HT1080 (cell line): ENCODE data around the gene ZNF442. TPM values are rescaled to one million over a fixed set of nuclear protein-coding genes. Genes with fewer than 3 reads are reported as not detected.
"Not testable (repeated sequence)": the region's sequence is repeated elsewhere in the genome, so short reads cannot be mapped to it uniquely, and the experiment has no call there.

ENCODE experiments used
- DNase-seq: peaks from one replicate; pipeline ENCODE4 v3.0.0-alpha.2; 2015; ENCODE audit warnings: low read depth
- small RNA-seq: library from RNA; depleted of rRNA; stranded (forward); fragments of <200 nt; gene quantifications from one replicate; pipeline ENCODE3, GENCODE V24; 2014
- total RNA-seq: library from RNA; depleted of rRNA; stranded (reverse); fragments of >200 nt; shearing (Covaris generic); gene quantifications from 2 replicates; pipeline ENCODE4 v1.2.3, GENCODE V29; 2014; rRNA removed

The ZNF442 gene
- total RNA-seq, 1 experiment from 2014 or later, result 0.08 TPM

DNA sequence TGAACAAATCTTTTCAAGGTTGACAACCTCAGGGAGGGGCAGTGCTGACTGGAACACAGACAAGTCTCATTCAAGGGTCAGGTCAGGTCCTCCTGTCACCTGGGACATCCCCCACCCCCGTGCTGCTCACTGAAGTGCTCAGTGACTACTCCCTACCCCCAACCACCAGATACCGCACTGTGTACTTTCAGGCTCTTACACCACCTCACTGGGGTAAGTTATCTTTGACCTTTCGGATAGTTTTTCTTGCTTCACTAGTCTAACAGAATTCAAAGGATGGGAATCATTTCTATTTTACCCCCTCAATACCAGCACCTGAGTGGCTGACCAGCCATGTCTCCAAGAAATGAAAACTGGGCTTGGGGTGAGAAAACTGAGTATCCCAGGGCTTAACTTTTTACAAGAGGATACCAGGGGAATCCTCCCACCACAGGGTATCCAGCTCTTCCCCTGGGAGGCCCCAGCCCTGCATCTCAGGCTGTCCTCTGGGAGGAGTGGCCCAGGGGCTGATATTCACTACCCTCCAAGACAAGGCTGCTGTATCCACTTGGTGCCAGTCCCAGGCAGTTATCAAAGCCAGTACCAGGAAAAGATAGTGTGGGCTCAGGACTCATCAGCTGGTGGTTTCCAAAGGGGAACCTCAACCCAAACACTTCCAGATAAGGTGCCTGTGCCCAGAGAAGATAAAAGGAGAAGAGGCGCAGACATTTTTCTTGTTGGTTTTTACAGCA, 34.1 kb downstream of the ZNF442 start:
- DNase-seq, result no peak

DNA sequence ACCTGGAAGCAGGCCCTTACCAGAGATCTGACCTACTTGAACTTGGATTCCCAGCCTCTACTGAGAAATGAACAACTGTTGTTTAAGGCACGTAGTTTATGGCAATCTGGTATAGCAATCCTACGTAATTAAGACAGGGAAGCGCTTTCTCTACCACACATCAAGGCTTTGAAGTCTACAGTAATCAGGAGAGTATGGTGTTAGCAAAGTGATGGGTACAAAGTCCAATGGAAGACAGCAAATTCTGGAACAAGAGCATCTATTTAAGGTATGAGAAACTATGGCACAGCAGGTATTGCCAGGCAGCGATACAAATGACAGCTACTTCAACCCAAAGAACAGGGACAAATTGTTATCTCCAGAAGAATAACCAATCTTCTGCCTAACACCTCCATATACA, 35.1 kb downstream of the ZNF442 start:
- no peak for DNase-seq

DNA sequence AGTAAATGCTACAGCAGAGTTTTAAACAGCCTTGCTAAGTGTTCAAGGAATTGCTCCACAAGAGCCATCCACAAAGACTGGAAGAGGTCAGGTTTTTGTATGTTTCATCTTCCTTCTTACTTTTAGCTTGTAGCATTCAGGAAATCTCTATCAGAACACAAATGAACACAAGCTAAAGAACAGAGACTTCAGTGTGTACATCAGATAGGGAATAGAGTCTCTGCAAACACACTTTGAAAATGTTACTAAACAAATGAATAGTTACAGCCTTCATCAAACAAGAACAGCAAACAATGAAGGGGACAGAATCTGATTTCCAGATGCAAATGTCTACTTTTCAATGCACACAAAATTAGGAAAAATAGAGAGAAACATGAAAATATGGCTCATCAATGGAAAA, 39.8 kb downstream of the ZNF442 start:
- no peak for DNase-seq

DNA sequence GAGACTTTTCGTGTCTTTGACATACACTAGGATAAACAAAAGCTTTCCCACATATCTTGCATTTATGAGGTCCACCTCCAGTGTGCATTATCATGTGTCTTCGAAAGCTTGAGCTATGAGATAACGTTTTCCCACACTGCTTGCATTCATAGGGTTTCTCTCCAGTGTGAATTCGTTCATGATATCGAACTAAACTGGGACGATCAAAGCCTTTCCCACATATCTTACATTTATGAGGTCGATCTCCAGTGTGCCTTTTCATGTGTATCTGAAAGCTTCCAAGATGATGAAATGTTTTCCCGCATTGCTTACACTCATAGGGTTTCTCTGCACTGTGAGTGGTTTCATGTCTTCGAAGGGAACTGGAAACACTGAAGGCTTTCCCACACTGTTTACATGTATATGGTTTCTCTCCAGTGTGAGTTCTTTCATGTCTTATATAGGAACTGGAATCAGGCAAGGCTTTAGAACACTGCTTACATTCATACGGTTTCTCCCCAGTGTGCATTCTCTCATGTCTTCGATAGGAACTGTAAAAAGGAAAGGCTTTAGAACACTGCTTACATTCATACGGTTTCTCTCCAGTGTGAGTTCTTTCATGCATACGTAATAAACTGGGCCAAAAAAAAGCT, 46.6 kb downstream of the ZNF442 start:
- no peak for DNase-seq

GRCh38 chr19:12314553-12314952, 50.9 kb downstream of the ZNF442 start:
- DNase-seq, result no peak

GRCh38 chr19:12308891-12309290, 56.6 kb downstream of the ZNF442 start:
- DNase-seq, result not testable (repeated sequence)

Small RNA genes within 50 kb of the gene (small RNA-seq; reads per million reads assigned to genes)
- not detected for gene RPS29P23

Other genes with a start within 250 kb of the ZNF442 start
- gene ZNF20, start 225.3 kb downstream of the ZNF442 start, total RNA-seq, result 3.0 and 3.5 TPM in 2 replicates
- 5.9 and 6.9 TPM in 2 replicates for gene ZNF625, start 208.9 kb downstream of the ZNF442 start, total RNA-seq
- 2.6 and 3.7 TPM in 2 replicates for gene ZNF136, start 202.6 kb downstream of the ZNF442 start, total RNA-seq
- gene ZNF44, start 70.8 kb downstream of the ZNF442 start, total RNA-seq, result 0.13 and 0.23 TPM in 2 replicates
- 0.13 TPM in 1 of 2 replicates, not detected in the other for gene ZNF563, start 32.0 kb downstream of the ZNF442 start, total RNA-seq
- 2.4 and 2.9 TPM in 2 replicates for gene ZNF799, start 35.6 kb upstream of the ZNF442 start, total RNA-seq
- 1.4 and 2.0 TPM in 2 replicates for gene ZNF443, start 75.3 kb upstream of the ZNF442 start, total RNA-seq
- gene ZNF709, start 119.1 kb upstream of the ZNF442 start, total RNA-seq, result not detected in 2 replicates
- gene ZNF564, start 185.8 kb upstream of the ZNF442 start, total RNA-seq, result 1.8 and 1.9 TPM in 2 replicates
- gene ZNF490, start 245.1 kb upstream of the ZNF442 start, total RNA-seq, result 3.4 and 7.0 TPM in 2 replicates
- gene ZNF791, start 245.2 kb upstream of the ZNF442 start, total RNA-seq, result 19.9 and 20.5 TPM in 2 replicates